ENCODE measurements around the gene NUCB1.
"Not testable (repeated sequence)": the region's sequence is repeated elsewhere in the genome, so short reads cannot be mapped to it uniquely, and the experiment has no call there.

DNA sequence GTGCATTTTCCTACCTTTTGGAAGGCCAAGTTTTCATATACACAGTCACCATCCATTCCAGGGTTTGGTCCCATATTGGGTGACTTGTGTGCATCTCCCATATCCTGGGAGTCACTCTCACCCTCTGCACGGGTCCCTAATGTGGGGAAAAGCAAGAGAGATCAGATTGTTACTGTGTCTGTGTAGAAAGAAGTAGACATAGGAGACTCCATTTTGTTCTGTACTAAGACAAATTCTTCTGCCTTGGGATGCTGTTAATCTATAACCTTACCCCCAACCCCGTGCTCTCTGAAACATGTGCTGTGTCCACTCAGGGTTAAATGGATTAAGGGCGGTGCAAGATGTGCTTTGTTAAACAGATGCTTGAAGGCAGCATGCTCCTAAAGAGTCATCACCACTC, 10.6 kb upstream of the NUCB1 start:
- TF ChIP-seq, protein P1, sequence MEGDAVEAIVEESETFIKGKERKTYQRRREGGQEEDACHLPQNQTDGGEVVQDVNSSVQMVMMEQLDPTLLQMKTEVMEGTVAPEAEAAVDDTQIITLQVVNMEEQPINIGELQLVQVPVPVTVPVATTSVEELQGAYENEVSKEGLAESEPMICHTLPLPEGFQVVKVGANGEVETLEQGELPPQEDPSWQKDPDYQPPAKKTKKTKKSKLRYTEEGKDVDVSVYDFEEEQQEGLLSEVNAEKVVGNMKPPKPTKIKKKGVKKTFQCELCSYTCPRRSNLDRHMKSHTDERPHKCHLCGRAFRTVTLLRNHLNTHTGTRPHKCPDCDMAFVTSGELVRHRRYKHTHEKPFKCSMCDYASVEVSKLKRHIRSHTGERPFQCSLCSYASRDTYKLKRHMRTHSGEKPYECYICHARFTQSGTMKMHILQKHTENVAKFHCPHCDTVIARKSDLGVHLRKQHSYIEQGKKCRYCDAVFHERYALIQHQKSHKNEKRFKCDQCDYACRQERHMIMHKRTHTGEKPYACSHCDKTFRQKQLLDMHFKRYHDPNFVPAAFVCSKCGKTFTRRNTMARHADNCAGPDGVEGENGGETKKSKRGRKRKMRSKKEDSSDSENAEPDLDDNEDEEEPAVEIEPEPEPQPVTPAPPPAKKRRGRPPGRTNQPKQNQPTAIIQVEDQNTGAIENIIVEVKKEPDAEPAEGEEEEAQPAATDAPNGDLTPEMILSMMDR (IDR thresholded peaks at IDR 0.05), result not testable (repeated sequence)
- TF ChIP-seq POLR2A, POLR2AphosphoS5 (IDR thresholded peaks at IDR 0.05): not testable (repeated sequence)

Measured in stomach (tissue), 4 donors.